Fibroblast of skin of left quadriceps (primary cell): ENCODE data around the gene CENPN.

ENCODE experiments used
- DNase-seq, 2 experiments: peaks; one replicate each; pipeline ENCODE4 v3.0.0-alpha.2; 2013; ENCODE audit warnings: low read depth in 2 of 2

Gene CENPN

GRCh38 chr16:80991792-80992430 is 15.1 kb upstream of the CENPN start:
- no peak for DNase-seq

GRCh38 chr16:80992676-80993293 is 14.2 kb upstream of the CENPN start:
- DNase-seq, result no peak

- DNase-seq, result peak; percentile 72 to 73
Measured at GRCh38 chr16:80993307-80993706, 13.7 kb upstream of the CENPN start.

GRCh38 chr16:80993834-80994233 is 13.2 kb upstream of the CENPN start:
- DNase-seq, result no peak

- DNase-seq, result no peak
Measured at GRCh38 chr16:80994451-80994850, 12.6 kb upstream of the CENPN start.

- DNase-seq, result no peak
Measured at GRCh38 chr16:80996688-80997138, 10.3 kb upstream of the CENPN start.

GRCh38 chr16:80997139-80997798 is 9.7 kb upstream of the CENPN start:
- no peak for DNase-seq

- DNase-seq, result no peak
Measured at GRCh38 chr16:80997964-80998620, 8.9 kb upstream of the CENPN start.

GRCh38 chr16:81000873-81001272 is 6.1 kb upstream of the CENPN start:
- DNase-seq, result no peak

GRCh38 chr16:81001330-81001729 is 5.7 kb upstream of the CENPN start:
- no peak for DNase-seq

GRCh38 chr16:81003064-81003463 is 4.0 kb upstream of the CENPN start:
- DNase-seq, result no peak

- DNase-seq, result no peak
Measured at GRCh38 chr16:81003610-81004460, 3.2 kb upstream of the CENPN start.

GRCh38 chr16:81004646-81005353 is 2.2 kb upstream of the CENPN start:
- DNase-seq, result peak; percentile 46 to 52

- no peak for DNase-seq
Measured at GRCh38 chr16:81005610-81006161, 1.3 kb upstream of the CENPN start.

GRCh38 chr16:81006211-81006812 is 702 bp upstream of the CENPN start:
- DNase-seq, result no peak

GRCh38 chr16:81008505-81008789 is 1.4 kb downstream of the CENPN start:
- DNase-seq, result no peak

- DNase-seq, result no peak
Measured at GRCh38 chr16:81012974-81013373, 6.0 kb downstream of the CENPN start.

GRCh38 chr16:81014672-81015071 is 7.7 kb downstream of the CENPN start:
- no peak for DNase-seq

- DNase-seq, result no peak
Measured at GRCh38 chr16:81018496-81018895, 11.5 kb downstream of the CENPN start.

- DNase-seq, result no peak
Measured at GRCh38 chr16:81026429-81026828, 19.4 kb downstream of the CENPN start.
